Pons (tissue), 1 donor: ENCODE data around the gene GPA33.
"Not testable (repeated sequence)": the region's sequence is repeated elsewhere in the genome, so short reads cannot be mapped to it uniquely, and the experiment has no call there.

Experiments
- DNase-seq: peaks from one replicate; pipeline ENCODE4 v3.0.0-alpha.2; 2016; ENCODE audit warnings: low spot score

Gene GPA33

GRCh38 chr1:167056529-167057231 lies 33.5 kb downstream of the GPA33 start:
- DNase-seq = no peak

- no peak for DNase-seq
Observed at GRCh38 chr1:167054946-167055630, 35.1 kb downstream of the GPA33 start.

- DNase-seq = no peak
Observed at GRCh38 chr1:167054531-167054930, 35.6 kb downstream of the GPA33 start.

GRCh38 chr1:167052389-167052788 lies 37.8 kb downstream of the GPA33 start:
- DNase-seq = no peak

- DNase-seq = no peak
Observed at GRCh38 chr1:167051907-167052306, 38.3 kb downstream of the GPA33 start.

DNA sequence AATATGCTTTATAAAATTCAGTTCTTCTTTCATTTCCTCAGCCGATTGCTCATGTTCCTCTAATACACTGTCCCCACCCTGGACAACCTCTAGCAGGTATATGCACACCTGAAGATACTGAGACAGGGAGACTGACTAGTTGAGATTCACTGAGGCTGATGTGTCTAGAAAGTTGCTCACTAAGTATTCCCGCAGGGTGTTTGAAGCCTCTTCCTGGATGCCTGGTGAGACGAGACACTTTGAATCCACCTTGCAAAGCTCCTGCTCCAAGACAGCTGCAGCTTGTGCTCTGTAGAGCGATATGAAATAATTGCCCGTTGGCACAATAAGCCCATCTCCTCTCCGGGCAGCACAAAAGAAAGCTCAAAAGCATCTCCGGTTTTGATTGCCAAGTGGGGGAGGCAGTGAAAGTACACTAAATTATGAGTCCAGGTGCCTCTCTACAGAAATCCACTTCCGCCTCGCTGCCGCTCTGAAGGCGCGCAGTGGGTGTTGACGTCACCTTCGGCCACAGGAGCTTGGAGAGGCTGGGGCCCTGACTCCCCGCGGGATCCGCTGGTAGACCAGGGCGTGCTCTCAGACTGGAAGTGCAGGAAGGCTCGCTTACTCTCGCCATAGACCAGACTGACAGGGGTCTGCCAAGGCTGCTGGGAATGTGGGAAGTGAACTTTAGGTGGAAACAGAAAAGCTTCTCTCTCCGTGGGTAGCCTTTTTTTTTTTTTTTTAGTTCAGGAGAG lies 46.3 kb downstream of the GPA33 start:
- DNase-seq = peak; percentile 44

DNA sequence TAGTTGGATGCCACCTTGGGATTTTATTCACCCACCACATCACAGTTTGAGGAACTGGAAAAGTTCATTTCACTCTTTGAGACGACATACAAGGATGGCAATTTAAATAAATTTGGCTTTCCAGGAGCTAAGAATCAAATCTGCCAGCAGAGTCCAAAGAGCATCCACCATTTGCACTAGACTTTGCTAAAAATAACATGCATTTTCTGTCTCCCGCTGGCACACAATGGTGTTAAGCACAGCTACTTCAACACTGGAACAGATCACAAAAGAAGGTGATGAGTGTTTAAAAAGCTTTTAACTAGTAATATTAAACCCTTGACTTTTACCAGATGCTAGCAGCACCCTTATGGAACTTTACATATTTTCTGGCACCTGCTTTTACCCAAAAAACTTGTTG lies 56.5 kb downstream of the GPA33 start:
- no peak for DNase-seq

DNA sequence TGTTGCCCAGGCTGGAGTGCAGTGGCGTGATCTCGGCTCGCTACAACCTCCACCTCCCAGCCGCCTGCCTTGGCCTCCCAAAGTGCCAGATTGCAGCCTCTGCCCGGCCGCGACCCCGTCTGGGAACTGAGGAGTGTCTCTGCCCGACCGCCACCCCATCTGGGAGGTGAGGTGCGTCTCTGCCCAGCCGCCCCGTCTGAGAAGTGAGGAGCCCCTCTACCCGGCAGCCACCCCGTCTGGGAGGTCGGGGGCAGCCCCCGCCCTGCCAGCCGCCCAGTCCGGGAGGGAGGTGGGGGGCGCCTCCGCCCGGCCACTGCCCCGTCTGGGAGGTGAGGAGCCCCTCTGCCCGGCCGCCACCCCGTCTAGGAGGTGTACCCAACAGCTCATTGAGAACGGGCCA lies 60.6 kb downstream of the GPA33 start:
- DNase-seq = not testable (repeated sequence)

DNA sequence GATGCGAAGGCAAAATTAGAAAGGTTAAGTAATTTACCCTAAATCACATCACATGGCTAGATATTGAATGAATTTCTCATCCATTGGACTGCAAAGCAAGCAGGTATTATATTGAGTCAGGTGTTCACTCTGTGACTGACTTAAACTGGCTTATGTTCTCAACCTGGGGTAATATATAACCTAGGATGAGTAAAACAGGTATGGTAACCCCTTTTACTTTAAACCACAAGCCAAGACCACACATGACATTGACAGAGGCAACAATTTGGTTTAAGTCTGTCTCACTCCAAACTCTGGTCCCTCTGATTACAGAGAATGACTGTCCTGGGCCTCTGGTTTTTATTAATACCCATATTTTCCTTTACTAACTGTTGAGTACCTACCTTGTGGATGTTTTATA lies 67.8 kb downstream of the GPA33 start:
- no peak for DNase-seq

DNA sequence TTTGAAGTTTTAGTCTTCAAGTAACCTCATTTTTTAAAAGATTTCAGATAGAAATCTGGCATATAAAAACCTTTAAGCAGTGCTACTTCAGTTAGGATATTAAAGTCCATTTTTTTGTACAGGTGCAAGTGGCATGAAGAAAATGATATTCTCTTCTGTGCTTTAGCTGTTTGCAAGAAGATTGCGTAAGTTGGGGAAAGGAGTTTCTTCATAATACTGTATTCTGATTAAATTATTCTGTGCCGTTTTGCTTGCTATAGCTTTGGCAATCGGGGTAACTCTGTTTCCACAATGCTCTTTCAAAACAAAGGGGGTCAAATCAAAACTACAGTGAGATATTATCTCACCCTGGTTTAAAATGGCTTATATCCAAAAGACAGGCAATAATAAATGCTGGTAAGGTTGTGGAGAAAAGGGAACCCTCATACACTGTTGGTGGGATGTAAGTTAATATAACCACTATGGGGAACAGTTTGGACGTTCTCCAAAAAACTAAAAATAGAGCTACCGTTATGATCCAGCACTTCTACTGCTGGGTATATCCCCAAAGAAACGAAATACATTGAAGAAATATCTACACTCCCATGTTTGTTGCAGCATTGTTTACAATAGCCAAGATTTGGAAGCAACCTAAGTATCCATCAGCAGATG lies 74.0 kb downstream of the GPA33 start:
- no peak for DNase-seq

DNA sequence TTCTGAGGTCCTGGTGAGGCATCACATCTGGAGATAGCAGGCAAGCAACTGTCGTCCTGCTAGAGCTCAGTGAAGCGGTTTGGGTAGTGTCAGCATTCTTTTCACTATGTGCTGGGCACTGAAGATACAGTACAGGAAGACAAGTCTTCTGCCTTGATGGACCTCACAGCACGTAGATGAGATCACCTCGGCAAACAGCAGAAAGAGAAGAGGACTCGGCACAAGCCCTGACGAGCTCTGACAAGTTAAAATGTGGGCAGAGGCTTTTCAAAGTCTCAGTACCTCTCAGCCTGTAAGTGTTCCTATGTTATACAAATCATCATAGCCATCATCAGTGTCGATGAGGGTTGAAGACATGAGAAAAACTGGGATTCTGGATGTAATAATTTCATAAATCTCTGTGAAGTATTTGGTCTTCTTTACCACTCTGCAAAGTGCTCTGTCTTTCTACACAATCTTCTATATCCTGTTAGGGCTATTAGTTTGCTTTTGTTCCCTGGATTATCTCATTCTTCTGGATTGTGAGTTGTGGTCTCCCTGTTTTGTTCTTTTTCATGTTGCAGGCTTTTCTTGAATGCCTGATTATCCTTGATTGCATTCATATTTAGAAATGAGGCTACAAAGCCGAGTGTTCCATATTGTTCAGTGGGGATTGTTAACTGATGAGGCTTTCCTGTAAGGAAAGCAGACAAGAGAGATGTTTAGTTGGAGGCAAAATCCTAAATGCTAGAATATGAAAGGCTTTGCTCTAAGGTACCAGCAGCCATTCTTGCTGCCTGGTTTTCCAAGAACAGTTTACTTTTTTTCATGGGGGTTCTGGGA lies 76.9 kb downstream of the GPA33 start:
- DNase-seq = no peak

GRCh38 chr1:167012570-167012969 lies 77.6 kb downstream of the GPA33 start:
- no peak for DNase-seq

GRCh38 chr1:167011560-167012191 lies 78.5 kb downstream of the GPA33 start:
- DNase-seq = no peak

DNA sequence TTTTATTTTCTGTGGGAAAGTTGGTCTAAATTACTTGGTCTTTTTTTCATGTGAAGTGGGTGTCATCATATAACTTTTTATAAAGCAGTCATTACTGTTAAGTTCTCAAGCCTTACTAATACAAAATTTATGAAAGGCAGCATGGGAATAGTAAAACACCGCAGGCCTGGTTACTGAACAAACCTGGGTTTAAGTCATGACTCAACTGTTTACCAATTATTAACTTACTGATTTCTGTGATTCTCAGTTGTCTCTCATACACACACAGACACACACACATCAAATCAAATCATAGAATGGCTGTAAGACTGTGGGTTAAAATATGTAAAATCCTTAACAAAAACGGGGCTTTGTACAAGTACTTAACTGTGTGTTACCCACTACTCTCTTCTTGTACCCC lies 86.5 kb downstream of the GPA33 start:
- DNase-seq = no peak
